ENCODE results near the gene KRT80.

DNA sequence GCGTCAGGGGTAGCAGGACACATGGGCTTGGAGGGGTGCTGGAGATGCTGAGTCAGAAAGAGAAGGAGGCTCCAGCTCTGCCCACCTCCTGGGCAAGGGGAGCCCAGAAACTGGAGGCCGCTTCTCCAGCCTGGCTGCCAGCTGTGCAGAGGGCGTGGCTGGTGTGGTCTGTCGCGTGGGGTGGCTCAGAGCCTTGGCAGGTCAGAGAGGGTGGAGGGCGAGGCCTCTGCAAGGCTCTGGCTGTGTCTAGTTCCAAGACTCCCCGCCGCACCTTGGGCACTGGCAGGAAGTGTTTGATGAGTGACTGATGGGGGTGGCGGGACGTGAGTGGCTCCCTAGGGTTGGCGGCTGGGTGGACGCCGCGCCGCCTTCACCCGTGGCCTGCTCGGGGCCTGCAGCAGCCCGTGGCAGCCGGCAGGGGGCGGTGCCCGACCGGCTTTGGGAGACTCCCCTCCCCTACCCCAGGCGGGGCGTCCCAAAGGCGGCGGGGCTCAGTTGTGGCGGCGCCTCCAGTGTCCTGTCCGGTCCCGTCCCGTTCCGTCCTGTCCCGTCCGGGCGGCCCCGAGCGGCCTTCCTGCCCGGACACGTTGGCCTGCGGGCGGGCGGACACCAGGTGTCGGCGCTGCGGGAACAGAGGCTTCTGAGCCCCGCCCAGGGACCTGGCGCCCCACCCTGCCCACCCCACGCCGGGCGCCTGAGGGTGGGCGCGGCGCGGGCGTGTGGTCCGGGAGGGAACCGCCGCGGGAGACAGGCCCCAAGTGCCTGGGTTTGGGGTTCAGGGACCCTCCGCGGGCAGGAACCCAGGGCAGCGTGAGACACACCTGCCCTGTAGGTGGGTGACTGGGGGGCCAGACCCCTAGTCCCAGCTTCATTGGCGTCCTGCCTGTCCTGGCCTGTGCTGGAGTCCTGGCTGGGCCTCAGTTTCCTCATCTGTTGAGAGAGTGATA lies 39.7 kb downstream of the KRT80 start:
- TF ChIP-seq CTCF (IDR thresholded peaks at IDR 0.05; ENCODE audit: insufficient read depth, low read length) (peak; percentile 61), POLR2AphosphoS5 (IDR thresholded peaks at IDR 0.05; ENCODE audit: low read depth) (no peak), GABPA (IDR thresholded peaks at IDR 0.05; ENCODE audit: low read depth) (no peak)

All from HL-60 (cell line).